Left ventricle myocardium inferior (tissue), 1 donor: Measurements from ENCODE around the gene DOK1. TPM values are rescaled to one million over a fixed set of nuclear protein-coding genes. Genes with fewer than 3 reads are reported as not detected.

Experiments
- DNase-seq: peaks from one replicate; pipeline ENCODE4 v3.0.0-alpha.2; 2020
- H3K27ac ChIP-seq: fragments of 200-600 bp; replicated peaks from 2 replicates; pipeline ENCODE4 v1.8.0; 2021
- H3K27me3 ChIP-seq: fragments of 200-600 bp; 2 replicates; pipeline ENCODE4 v1.8.0; 2021; ENCODE audit warnings: low read depth
- H3K36me3 ChIP-seq: fragments of 200-600 bp; 2 replicates; pipeline ENCODE4 v1.8.0; 2021
- H3K4me1 ChIP-seq: fragments of 200-600 bp; 2 replicates; pipeline ENCODE4 v1.8.0; 2021
- H3K4me3 ChIP-seq: fragments of 200-600 bp; 2 replicates; pipeline ENCODE4 v1.8.0; 2021; ENCODE audit warnings: mild to moderate bottlenecking, moderate library complexity
- H3K9me3 ChIP-seq: fragments of 200-600 bp; replicated peaks from 2 replicates; pipeline ENCODE4 v1.8.0; 2021
- intact Hi-C: fragments of 100-400 bp; cut with micrococcal nuclease; formaldehyde crosslinking; loops from one replicate; pipeline ENCODE4 v1.11.0; 2022
- total RNA-seq: library from RNA; stranded (reverse); fragmentation: NEBNext Ultra II Directional; extraction: Animal tissue kit (Norgen Biotek cat#: 25700); gene quantifications from one replicate; pipeline ENCODE4 v1.2.1, GENCODE V29; 2021
- TF ChIP-seq, protein P1 (sequence below): fragments of 200-600 bp; IDR thresholded peaks from 2 replicates; pipeline ENCODE4 v1.8.0; 2021; ENCODE audit warnings: antibody characterized with exemption, mild to moderate bottlenecking, borderline replicate concordance
- donor health status: DM: no; HTN: yes; CAD: no; lungs with severe emphysema.

The DOK1 gene
- total RNA-seq, 1 donor from 2014 or later = 4.1 TPM

GRCh38 chr2:74510272-74510671 lies 44.2 kb upstream of the DOK1 start:
- Histone ChIP-seq H3K4me3 (no peak overlapping the region), H3K36me3 (peaks cover 11% of the 10 kb centered on the region), H3K9me3 (no peaks in the 10 kb centered on the region), H3K27me3 (peaks cover 83% of the 10 kb centered on the region), H3K4me1 (peaks cover 49% of the 10 kb centered on the region), H3K27ac (no peak overlapping the region)
- intact Hi-C loops = no loop called here
- TF ChIP-seq, protein P1, sequence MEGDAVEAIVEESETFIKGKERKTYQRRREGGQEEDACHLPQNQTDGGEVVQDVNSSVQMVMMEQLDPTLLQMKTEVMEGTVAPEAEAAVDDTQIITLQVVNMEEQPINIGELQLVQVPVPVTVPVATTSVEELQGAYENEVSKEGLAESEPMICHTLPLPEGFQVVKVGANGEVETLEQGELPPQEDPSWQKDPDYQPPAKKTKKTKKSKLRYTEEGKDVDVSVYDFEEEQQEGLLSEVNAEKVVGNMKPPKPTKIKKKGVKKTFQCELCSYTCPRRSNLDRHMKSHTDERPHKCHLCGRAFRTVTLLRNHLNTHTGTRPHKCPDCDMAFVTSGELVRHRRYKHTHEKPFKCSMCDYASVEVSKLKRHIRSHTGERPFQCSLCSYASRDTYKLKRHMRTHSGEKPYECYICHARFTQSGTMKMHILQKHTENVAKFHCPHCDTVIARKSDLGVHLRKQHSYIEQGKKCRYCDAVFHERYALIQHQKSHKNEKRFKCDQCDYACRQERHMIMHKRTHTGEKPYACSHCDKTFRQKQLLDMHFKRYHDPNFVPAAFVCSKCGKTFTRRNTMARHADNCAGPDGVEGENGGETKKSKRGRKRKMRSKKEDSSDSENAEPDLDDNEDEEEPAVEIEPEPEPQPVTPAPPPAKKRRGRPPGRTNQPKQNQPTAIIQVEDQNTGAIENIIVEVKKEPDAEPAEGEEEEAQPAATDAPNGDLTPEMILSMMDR = no peak
- no peak for DNase-seq

DNA sequence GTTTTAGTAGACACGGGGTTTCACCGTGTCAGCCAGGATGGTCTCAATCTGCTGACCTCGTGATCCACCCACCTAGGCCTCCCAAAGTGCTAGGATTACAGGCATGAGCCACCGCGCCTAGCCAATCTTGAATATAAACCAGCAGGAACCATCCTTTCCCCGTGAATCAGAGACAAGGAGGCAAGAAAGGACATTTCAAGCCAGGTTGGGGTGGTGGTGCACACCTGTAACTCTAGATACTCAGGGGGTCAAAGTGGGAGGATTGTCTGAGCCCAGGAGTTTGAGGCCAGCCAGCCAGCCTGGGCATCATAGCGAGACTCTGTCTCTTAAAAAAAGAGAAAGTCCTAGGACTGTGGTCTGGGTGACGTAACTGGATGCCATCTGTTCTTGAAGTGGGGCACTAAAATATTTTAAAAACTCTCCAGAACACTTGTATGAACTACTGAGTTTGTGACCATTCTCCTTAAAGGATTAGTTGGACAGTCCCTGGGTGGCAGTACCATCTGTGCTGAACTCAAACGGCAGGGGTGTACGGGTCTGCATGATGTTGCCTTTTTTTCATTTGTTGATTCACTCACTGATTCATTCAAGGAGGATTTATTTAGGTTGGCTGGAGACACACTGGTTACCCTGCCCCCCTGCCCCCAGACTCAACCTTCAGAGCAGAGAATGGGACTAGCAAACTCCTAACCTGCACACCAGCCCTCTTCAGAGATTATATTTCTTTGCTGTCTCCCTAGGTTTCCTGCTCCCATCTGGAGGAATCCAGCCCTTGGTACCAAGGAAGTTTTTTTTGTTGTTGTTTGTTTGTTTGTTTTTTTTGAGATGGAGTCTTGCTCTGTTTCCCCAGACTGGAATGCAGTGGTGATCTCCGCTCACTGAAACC lies 43.2 kb upstream of the DOK1 start:
- H3K36me3 ChIP-seq = peaks cover under 1% of the 10 kb centered on the region
- H3K9me3 ChIP-seq = no peaks in the 10 kb centered on the region
- intact Hi-C loops = no loop called here
- peaks cover 83% of the 10 kb centered on the region for H3K27me3 ChIP-seq
- H3K4me3 ChIP-seq = no peak overlapping the region
- no peak overlapping the region for H3K27ac ChIP-seq
- no peak for DNase-seq
- TF ChIP-seq, protein P1 = no peak
- H3K4me1 ChIP-seq = peaks cover 49% of the 10 kb centered on the region

DNA sequence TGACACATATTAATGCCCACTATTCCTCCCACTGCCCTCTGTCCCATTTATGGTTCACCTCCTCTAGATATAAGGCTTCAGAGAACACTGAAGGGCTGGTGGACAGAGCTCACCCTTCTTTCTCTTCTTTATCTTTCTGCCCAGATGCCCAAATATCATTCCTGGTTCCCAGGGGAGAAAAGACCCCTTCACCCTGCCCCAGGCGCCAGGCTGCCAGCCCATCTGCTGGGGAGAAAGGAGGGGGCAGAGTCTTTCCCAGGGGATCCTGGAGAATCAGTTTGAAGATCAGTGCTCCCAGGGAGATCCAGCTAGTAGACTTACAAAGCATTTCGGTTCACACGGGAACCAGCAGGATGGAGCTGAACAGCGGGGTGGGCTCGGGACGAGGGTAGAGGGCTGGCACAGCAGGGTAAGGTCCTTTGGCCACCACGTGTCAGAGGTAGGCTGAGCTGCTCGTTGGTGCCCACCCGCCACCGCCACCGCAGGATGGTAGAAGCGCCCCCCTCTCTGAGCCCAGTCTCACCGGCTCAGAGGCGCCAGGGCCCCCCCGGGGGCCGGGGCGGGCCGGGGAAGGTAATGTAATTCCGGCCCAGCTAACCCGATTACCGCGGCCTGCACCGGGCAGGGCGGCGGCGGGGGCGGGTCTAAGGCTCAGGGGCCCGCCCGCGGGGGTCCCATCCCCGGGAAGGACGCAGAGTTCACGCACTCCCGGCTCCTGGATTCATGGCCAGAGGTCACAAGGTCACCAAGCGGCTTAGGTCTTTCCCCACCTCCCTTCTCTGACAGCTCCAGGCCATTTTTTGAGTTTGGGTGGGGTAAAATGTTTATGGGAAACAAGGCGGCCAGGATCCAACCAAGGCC lies 41.5 kb upstream of the DOK1 start:
- Histone ChIP-seq H3K4me1 (peaks cover 39% of the 10 kb centered on the region), H3K4me3 (no peak overlapping the region), H3K9me3 (no peaks in the 10 kb centered on the region), H3K27me3 (peaks cover 97% of the 10 kb centered on the region), H3K27ac (no peak overlapping the region), H3K36me3 (no peaks in the 10 kb centered on the region)
- TF ChIP-seq, protein P1 = no peak
- DNase-seq = no peak
- intact Hi-C loops = no loop called here

GRCh38 chr2:74513605-74514367 lies 40.7 kb upstream of the DOK1 start:
- peak overlapping the region; percentile 29 for H3K4me3 ChIP-seq
- intact Hi-C loops = no loop called here
- H3K36me3 ChIP-seq = no peaks in the 10 kb centered on the region
- no peak for DNase-seq
- H3K27me3 ChIP-seq = peaks cover 100% of the 10 kb centered on the region
- TF ChIP-seq, protein P1 = no peak
- no peak overlapping the region for H3K27ac ChIP-seq
- H3K9me3 ChIP-seq = no peaks in the 10 kb centered on the region
- H3K4me1 ChIP-seq = peaks cover 35% of the 10 kb centered on the region
